Measurements from ENCODE around the gene JCAD.
"Not testable (repeated sequence)": the region's sequence is repeated elsewhere in the genome, so short reads cannot be mapped to it uniquely, and the experiment has no call there.

JCAD gene

GRCh38 chr10:30029164-30029871 lies 30.1 kb downstream of the JCAD start:
- no peak for TF ChIP-seq CTCF (IDR thresholded peaks at IDR 0.05; ENCODE audit: low read depth, low read length)
- no peak for DNase-seq (ENCODE audit: extremely low read depth, low read depth)

- DNase-seq (ENCODE audit: extremely low read depth, low read depth), result no peak
Observed at GRCh38 chr10:30028738-30029030, 30.7 kb downstream of the JCAD start.

GRCh38 chr10:30028006-30028737 lies 31.2 kb downstream of the JCAD start:
- no peak for DNase-seq (ENCODE audit: extremely low read depth, low read depth)
- TF ChIP-seq CTCF (IDR thresholded peaks at IDR 0.05; ENCODE audit: low read depth, low read length), result no peak

More at GRCh38 chr10:30028738-30029030, 30.7 kb downstream of the JCAD start:
- no peak for TF ChIP-seq CTCF (IDR thresholded peaks at IDR 0.05; ENCODE audit: low read depth, low read length)

- no peak for TF ChIP-seq CTCF (IDR thresholded peaks at IDR 0.05; ENCODE audit: low read depth, low read length)
- no peak for DNase-seq (ENCODE audit: extremely low read depth, low read depth)
Observed at GRCh38 chr10:30027057-30028005, 32.1 kb downstream of the JCAD start.

GRCh38 chr10:30026578-30026977 lies 32.8 kb downstream of the JCAD start:
- no peak for DNase-seq (ENCODE audit: extremely low read depth, low read depth)
- TF ChIP-seq CTCF (IDR thresholded peaks at IDR 0.05; ENCODE audit: low read depth, low read length), result no peak

GRCh38 chr10:30026080-30026479 lies 33.3 kb downstream of the JCAD start:
- no peak for DNase-seq (ENCODE audit: extremely low read depth, low read depth)
- TF ChIP-seq CTCF (IDR thresholded peaks at IDR 0.05; ENCODE audit: low read depth, low read length), result no peak

GRCh38 chr10:30025428-30025827 lies 34.0 kb downstream of the JCAD start:
- DNase-seq (ENCODE audit: extremely low read depth, low read depth), result not testable (repeated sequence)

All from AG09319 (cell line).